OCI-LY3 (cell line): ENCODE data around the gene SLC26A5.

ENCODE experiments used
- H2AFZ ChIP-seq: fragments of 200-600, 300-600 bp; shearing (Covaris generic); 2 replicates; pipeline ENCODE4 v1.6.0; 2014; ENCODE audit warnings: antibody characterized with exemption, low read depth, low read length
- H3K27ac ChIP-seq: fragments of 200-600, 300-600 bp; sonication (generic); 2 replicates; pipeline ENCODE4 v1.5.1; 2014; ENCODE audit warnings: mild to moderate bottlenecking, low read length, moderate library complexity, mixed read lengths
- H3K27me3 ChIP-seq: fragments of 200-600, 300-600 bp; sonication (generic); 2 replicates; pipeline ENCODE4 v1.6.1; 2014; ENCODE audit warnings: low read depth, low read length, mixed read lengths
- H3K36me3 ChIP-seq: fragments of 200-600, 300-600 bp; sonication (generic); replicated peaks from 2 replicates; pipeline ENCODE3; 2014; ENCODE audit warnings: low read depth, low read length, mixed read lengths
- H3K4me1 ChIP-seq: fragments of 300-600, 200-600 bp; sonication (generic); 2 replicates; pipeline ENCODE4 v1.6.1; 2014; ENCODE audit warnings: low read length, mixed read lengths
- H3K4me2 ChIP-seq: fragments of 200-600, 300-600 bp; sonication (generic); 2 replicates; pipeline ENCODE4 v1.6.1; 2014; ENCODE audit warnings: low read length, mixed read lengths
- H3K4me3 ChIP-seq: fragments of 300-600, 200-600 bp; sonication (generic); 2 replicates; pipeline ENCODE4 v1.5.1; 2014; ENCODE audit warnings: antibody characterized with exemption, mild to moderate bottlenecking, low read length, moderate library complexity
- H3K79me2 ChIP-seq: fragments of 300-600, 200-600 bp; shearing (Covaris generic); 2 replicates; pipeline ENCODE4 v1.6.1; 2014; ENCODE audit warnings: mild to moderate bottlenecking, low read length, mixed read lengths
- H3K9ac ChIP-seq: fragments of 300-600, 200-600 bp; shearing (Covaris generic); 2 replicates; pipeline ENCODE4 v1.6.0; 2014; ENCODE audit warnings: mild to moderate bottlenecking, low read length, moderate library complexity
- H3K9me3 ChIP-seq: fragments of 200-600, 300-600 bp; shearing (Covaris generic); 2 replicates; pipeline ENCODE4 v1.6.1; 2014; ENCODE audit warnings: low read length, mixed read lengths; ENCODE audit not compliant: insufficient read depth
- H4K20me1 ChIP-seq: fragments of 200-600, 300-600 bp; sonication (generic); 2 replicates; pipeline ENCODE4 v1.6.1; 2016; ENCODE audit warnings: low read length, mixed read lengths; ENCODE audit not compliant: insufficient read depth
- EZH2phosphoT487 ChIP-seq: fragments of 200-600 bp; shearing (Covaris generic); IDR thresholded peaks from 2 replicates; pipeline ENCODE4 v1.6.1; 2018; ENCODE audit warnings: antibody characterized with exemption, mixed run types, low read depth
- TF ChIP-seq, protein P1 (sequence below): fragments of 200-600, 300-600 bp; sonication (generic); IDR thresholded peaks from 2 replicates; pipeline ENCODE4 v1.5.1; 2014; ENCODE audit warnings: antibody characterized with exemption, low read length, low read depth

Gene SLC26A5

DNA sequence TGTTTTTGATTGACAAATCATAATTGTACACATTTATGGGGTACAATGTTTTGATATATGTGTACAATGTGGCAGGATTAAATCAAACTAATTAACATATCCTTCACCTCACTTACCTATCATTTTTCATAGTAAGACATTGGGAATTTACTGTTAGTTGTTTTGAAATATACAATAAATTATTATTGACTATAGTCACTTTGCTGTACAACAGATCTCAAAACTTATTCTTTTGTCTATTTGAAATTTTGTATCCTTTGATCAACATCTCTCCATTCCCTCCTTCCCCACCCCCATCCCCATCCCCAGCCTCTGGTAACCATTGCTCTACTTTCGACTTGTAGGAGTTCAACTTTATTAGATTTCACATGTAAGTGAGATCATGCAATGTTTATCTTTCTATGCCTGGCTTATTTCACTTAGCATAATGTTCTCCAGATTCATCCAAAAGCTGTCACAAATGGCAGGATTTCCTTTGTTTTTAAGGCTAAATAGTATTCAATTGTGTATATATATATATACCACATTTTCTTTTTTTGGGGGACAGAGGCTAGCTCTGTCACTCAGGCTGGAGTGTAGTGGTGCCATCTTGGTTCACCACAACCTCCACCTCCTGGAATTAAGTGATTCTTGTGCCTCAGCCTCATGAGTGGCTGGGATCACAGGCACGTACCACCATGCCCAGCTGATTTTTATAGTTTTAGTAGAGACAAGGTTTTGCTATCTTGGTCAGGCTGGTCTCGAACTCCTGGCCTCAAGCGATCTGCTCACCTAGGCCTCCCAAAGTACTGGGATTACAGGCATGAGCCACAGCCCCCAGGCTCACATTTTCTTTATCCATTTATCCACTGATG lies 23.3 kb upstream of the SLC26A5 start:
- Histone ChIP-seq H3K79me2 (no peaks in the 10 kb centered on the region), H2AFZ (no peak overlapping the region), H3K27me3 (peaks cover 33% of the 10 kb centered on the region), H3K9me3 (no peaks in the 10 kb centered on the region), H3K27ac (no peak overlapping the region), H3K4me2 (no peak overlapping the region), H3K4me3 (no peak overlapping the region), H4K20me1 (no peaks in the 10 kb centered on the region), H3K36me3 (no peaks in the 10 kb centered on the region), H3K4me1 (no peaks in the 10 kb centered on the region), H3K9ac (no peak overlapping the region)
- TF ChIP-seq, protein P1, sequence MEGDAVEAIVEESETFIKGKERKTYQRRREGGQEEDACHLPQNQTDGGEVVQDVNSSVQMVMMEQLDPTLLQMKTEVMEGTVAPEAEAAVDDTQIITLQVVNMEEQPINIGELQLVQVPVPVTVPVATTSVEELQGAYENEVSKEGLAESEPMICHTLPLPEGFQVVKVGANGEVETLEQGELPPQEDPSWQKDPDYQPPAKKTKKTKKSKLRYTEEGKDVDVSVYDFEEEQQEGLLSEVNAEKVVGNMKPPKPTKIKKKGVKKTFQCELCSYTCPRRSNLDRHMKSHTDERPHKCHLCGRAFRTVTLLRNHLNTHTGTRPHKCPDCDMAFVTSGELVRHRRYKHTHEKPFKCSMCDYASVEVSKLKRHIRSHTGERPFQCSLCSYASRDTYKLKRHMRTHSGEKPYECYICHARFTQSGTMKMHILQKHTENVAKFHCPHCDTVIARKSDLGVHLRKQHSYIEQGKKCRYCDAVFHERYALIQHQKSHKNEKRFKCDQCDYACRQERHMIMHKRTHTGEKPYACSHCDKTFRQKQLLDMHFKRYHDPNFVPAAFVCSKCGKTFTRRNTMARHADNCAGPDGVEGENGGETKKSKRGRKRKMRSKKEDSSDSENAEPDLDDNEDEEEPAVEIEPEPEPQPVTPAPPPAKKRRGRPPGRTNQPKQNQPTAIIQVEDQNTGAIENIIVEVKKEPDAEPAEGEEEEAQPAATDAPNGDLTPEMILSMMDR, result no peak
- TF ChIP-seq EZH2phosphoT487, result no peak

GRCh38 chr7:103466814-103467213 lies 20.8 kb upstream of the SLC26A5 start:
- TF ChIP-seq EZH2phosphoT487, result no peak
- TF ChIP-seq, protein P1, result no peak
- H3K4me3 ChIP-seq, result no peak overlapping the region
- H3K79me2 ChIP-seq, result no peaks in the 10 kb centered on the region
- H4K20me1 ChIP-seq, result no peaks in the 10 kb centered on the region
- no peak overlapping the region for H3K4me2 ChIP-seq
- no peak overlapping the region for H3K9ac ChIP-seq
- H3K27ac ChIP-seq, result no peak overlapping the region
- peaks cover 25% of the 10 kb centered on the region for H3K27me3 ChIP-seq
- no peaks in the 10 kb centered on the region for H3K36me3 ChIP-seq
- no peaks in the 10 kb centered on the region for H3K9me3 ChIP-seq
- H2AFZ ChIP-seq, result no peak overlapping the region
- no peaks in the 10 kb centered on the region for H3K4me1 ChIP-seq

DNA sequence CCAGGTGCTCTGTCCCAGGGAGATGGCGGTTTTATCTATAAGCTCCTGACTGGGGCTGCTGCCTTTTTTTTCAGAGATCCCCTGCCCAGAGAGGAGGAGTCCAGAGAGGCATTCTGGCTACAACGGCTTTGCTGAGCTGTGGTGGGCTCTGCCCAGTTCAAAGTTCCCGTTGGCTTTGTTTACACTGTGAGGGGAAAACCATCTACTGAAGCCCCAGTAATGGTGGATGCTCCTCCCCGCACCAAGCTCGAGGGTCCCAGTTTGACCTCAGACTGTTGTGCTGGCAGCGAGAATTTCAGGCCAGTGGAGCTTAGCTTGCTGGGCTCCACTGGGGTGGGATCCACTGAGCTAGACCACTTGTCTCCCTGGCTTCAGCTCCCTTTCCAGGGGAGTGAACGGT lies 16.4 kb upstream of the SLC26A5 start:
- no peaks in the 10 kb centered on the region for H3K4me1 ChIP-seq
- no peaks in the 10 kb centered on the region for H3K79me2 ChIP-seq
- H3K4me2 ChIP-seq, result no peak overlapping the region
- no peak overlapping the region for H3K9ac ChIP-seq
- no peaks in the 10 kb centered on the region for H3K9me3 ChIP-seq
- H2AFZ ChIP-seq, result no peak overlapping the region
- H3K27me3 ChIP-seq, result peaks cover 3% of the 10 kb centered on the region; the same call in 1 of the 2 replicates
- no peaks in the 10 kb centered on the region for H4K20me1 ChIP-seq
- H3K27ac ChIP-seq, result no peak overlapping the region
- H3K36me3 ChIP-seq, result no peaks in the 10 kb centered on the region
- TF ChIP-seq, protein P1, result no peak
- no peak for TF ChIP-seq EZH2phosphoT487
- H3K4me3 ChIP-seq, result no peak overlapping the region

DNA sequence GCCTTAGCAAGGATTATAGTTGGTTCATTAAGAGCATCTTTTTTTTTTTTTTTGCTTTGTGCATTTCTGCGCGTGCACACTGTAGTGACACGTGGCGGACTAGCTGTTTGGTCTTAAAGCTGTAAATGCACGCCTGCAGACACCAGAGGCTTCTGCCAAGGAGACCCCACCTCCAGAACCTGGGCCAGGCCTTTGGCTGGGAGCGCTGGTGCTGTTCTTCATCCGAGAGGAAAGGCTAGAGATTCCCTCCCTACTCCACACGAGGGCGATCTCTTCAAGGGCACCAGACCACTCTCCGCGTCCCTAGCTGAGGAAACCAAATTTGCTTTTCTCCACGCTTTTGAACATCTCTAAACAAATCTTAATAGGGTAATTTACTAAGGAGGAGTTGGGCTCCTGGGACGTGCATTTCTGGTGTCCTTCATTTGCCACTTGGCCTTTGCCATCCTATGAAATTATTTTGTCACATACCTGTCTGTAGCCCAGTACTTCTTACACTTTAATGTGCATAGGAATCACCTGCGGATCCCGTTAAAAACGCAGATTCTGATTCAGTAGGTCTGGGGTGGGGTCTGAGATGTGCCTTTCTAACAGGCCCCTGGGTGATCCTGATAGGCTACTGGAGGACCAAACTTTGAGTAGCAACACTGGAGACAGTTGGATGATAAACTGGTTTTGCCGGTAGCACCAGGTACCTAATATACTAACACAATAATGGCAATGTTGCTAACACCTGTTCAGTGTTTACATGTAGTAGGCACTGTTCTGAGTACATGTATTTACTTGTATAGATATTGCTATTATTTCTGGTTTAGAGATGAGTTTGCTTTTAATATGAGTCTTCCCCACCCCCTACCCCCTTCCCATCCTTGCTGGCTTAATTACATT lies 1.3 kb upstream of the SLC26A5 start:
- Histone ChIP-seq H3K9me3 (no peaks in the 10 kb centered on the region), H2AFZ (no peak overlapping the region), H3K4me3 (peak overlapping the region; percentile 50), H3K27me3 (peaks cover 35% of the 10 kb centered on the region), H3K4me1 (peaks cover 4% of the 10 kb centered on the region; the same call in 1 of the 2 replicates), H3K27ac (no peak overlapping the region), H3K4me2 (peak overlapping the region; percentile 64), H3K9ac (no peak overlapping the region), H3K36me3 (no peaks in the 10 kb centered on the region), H3K79me2 (no peaks in the 10 kb centered on the region), H4K20me1 (no peaks in the 10 kb centered on the region)
- TF ChIP-seq, protein P1, result peak; percentile 76
- TF ChIP-seq EZH2phosphoT487, result no peak
